ENCODE data around the gene BSN.

DNA sequence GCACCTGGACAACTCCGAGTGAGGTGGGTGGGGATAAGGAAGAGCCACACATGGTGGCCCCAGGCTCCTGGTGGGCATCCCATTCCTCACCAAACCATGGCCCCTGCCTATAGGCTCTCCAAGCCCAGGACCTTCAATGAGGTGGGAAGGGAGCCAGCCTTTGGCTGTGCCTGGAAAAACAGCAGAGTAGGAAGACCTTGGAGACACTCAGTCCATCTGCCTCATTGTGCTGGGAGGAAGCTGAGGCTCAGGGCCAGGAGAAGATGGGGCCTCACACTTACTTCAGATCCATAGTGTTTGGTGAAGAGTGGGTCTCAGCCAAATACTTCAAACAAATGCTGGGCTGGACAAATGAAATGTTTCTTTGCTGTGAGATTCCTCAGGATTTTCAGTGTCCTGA lies 72.5 kb downstream of the BSN start:
- TF ChIP-seq, protein P1, sequence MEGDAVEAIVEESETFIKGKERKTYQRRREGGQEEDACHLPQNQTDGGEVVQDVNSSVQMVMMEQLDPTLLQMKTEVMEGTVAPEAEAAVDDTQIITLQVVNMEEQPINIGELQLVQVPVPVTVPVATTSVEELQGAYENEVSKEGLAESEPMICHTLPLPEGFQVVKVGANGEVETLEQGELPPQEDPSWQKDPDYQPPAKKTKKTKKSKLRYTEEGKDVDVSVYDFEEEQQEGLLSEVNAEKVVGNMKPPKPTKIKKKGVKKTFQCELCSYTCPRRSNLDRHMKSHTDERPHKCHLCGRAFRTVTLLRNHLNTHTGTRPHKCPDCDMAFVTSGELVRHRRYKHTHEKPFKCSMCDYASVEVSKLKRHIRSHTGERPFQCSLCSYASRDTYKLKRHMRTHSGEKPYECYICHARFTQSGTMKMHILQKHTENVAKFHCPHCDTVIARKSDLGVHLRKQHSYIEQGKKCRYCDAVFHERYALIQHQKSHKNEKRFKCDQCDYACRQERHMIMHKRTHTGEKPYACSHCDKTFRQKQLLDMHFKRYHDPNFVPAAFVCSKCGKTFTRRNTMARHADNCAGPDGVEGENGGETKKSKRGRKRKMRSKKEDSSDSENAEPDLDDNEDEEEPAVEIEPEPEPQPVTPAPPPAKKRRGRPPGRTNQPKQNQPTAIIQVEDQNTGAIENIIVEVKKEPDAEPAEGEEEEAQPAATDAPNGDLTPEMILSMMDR (IDR thresholded peaks at IDR 0.05) = no peak
- TF ChIP-seq EP300 (IDR thresholded peaks at IDR 0.05) = no peak
- no peak for TF ChIP-seq POLR2A (IDR thresholded peaks at IDR 0.05)
